CD4-positive, alpha-beta T cell treated with Interleukin-10 for 1 hour (primary cell): ENCODE measurements around the gene SRL.
"Not testable (repeated sequence)": the region's sequence is repeated elsewhere in the genome, so short reads cannot be mapped to it uniquely, and the experiment has no call there.

ENCODE experiments used
- DNase-seq: peaks from one replicate; pipeline ENCODE4 v3.0.0-alpha.2; 2020

SRL gene

DNA sequence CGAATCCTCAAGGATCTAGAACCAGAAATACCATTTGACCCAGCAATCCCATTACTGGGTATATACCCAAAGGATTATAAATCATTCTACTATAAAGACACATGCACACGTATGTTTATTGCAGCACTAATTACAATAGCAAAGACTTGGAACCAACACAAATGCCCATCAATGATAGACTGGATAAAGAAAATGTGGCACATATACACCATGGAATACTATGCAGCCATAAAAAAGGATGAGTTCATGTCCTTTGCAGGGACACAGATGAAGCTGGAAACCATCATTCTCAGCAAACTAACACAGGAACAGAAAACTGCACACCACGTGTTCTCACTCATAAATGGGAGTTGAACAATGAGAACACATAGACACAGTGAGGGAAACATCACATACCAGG lies 85.4 kb downstream of the SRL start:
- DNase-seq: not testable (repeated sequence)

DNA sequence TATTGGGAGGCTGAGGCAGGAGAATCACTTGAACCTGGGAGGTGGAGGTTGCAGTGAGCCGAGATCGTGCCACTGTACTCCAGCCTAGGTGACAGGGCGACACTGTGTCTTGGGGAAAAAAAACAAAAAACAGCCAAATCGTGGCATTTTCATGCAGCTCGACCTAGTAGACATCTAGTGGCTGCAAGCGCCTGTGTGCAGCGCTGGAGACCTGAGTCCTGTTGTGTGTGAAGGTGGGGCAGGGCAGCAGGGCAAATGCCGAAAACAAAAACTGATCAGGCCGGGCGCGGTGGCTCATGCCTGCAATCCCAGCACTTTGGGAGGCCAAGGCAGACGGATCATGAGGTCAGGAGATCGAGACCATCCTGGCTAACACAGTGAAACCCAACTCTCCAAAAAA lies 88.5 kb downstream of the SRL start:
- not testable (repeated sequence) for DNase-seq

DNA sequence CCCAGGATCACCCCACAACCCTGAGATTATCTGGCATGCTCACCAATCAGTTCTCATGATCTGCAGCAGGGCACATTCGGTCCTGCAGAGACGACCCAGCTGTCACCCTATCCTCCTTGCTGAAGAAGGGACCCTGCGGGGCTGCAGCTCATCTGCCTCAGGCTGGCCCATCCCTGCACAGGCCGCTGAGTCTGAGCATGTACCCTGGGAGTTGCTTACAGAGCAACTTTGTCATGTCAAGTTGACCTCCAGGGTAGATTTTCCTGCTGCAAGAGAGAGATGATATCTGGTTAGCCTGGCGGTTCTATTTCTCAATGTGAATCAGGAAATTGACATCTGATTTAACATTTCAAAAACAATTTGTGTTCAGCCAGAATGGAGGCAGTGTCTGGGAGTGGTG lies 89.6 kb downstream of the SRL start:
- DNase-seq: no peak

DNA sequence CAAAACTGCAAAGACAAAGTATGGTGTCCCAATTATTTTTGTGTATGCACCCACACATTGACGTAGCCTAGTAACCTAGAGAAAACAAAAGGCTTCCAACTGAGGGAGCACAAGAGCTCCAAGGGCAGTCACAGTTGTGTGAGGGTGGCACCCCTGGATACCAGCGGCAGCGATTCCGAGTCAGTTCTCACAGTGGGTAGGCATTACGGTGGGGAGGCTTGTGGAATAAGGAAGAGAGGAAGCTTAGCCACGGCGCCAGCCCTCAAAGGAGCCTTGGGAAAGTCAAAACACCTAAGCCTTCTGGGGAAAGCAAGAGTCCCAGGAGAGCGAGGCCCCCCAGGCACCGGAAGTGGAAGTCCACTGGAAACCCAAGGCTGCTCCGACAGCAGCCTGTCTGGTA lies 94.6 kb downstream of the SRL start:
- no peak for DNase-seq

DNA sequence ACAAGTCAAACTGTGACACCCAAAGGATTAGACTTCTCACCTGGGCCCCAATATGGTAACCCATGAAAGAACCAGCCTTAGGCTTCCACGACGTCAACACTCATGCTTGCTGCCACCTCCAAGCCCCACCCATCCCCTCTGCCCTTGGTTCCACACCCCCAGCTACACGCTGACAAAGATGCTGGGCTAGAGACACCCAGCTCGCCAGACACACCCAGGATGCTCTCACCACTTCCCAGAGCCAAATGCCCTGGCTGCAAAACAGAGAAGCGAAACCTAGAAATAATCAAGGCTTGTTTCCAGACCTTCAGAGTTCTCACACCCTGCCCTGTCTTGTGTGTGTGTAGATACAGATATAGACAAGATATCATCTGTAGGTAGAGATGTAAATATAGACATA lies 99.6 kb downstream of the SRL start:
- peak; percentile 73 for DNase-seq

DNA sequence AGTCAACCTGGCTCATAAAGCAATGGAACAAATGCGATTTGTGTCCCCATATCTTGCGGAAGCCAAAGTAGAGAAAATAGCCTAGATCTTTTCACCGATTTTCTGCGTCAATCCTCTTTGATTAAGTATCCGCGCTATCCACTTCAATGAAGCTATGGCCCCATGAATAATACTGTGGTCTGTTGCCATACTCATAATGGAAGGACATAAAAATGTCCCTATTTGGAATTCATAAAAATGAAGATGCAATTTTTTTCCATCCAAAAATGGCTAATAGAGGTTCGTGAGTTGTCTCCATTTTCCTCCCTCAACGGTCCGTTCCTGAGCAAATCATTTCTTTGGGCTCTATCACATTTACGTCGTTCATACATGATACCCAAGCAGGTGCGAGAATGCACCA lies 100.3 kb downstream of the SRL start:
- no peak for DNase-seq

DNA sequence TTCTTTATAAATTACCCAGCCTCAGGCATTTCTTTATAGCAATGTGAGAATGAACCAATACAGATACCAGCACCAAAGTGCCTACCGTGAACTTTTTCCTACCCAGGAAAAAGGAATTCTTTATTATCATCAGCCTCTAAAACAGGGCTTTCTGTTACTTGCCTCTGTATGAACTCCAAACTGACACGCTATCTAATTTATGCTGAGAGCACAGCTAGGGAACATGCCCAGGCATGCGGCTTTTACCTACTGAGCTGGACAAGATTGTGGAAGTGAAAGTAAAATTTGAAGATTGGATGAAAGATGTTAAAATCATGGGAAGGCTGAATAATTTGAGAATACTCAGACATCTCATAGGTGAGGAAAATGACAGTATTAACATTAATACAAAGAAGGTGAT lies 101.2 kb downstream of the SRL start:
- DNase-seq: no peak

DNA sequence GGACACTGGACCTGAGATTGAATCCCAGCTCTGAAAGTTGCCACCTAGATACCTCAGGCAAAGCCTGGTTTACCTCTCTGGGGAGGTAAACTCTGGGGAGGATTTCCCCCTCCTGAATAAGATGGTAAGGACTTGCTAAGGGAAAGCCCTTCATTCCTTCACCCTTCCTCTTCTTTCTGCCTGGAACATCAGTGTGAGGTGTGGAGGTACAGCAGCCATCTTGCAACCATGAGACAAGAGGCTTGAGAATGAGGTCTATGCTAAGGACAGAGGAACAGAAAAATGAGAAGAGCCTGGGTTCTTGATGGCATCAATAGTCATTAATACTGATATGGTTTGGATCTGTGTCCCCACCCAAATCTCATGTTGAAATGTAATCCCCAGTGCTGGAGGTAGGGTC lies 101.9 kb downstream of the SRL start:
- no peak for DNase-seq
